Activated CD4-positive, alpha-beta T cell treated with anti-CD3 and anti-CD28 coated beads, Interleukin-2, Interleukin-6, amounts not matched to agents 100 ng/mL and 50 ng/mL, durations not matched to agents 16 hours and 8 hours (primary cell): ENCODE data around the gene RAB38.

Experiments
- DNase-seq: peaks from one replicate; pipeline ENCODE4 v3.0.0-alpha.2; 2020

The RAB38 gene

GRCh38 chr11:88174709-88175568 is at the start of gene RAB38:
Gene RAB38 (minus strand): TSS chr11:88175443. CDS start chr11:88175384, 59 bp downstream.
- DNase-seq, result peak; percentile 72

- no peak for DNase-seq
Observed at GRCh38 chr11:88213406-88213805, 38.2 kb upstream of the RAB38 start.

DNA sequence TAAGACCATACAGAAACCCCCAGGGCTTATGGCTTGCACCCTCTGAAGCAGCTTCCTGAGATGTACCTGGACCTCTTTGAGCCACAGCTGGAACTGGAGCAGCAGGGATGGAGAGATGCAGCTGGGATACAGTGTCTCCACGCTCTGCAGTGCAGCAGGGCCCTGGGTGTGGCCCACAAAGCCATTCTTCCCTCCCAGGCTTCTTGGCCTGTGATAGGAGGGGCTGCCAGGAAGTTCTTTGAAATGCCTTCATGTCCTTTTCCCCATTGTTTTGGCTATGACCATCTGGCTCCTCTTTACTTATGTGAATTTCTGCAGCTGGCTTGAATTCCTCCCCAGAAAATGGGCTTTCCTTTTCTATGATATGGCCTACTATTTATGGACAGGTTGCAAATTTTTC is 37.1 kb upstream of the RAB38 start:
- DNase-seq, result no peak

DNA sequence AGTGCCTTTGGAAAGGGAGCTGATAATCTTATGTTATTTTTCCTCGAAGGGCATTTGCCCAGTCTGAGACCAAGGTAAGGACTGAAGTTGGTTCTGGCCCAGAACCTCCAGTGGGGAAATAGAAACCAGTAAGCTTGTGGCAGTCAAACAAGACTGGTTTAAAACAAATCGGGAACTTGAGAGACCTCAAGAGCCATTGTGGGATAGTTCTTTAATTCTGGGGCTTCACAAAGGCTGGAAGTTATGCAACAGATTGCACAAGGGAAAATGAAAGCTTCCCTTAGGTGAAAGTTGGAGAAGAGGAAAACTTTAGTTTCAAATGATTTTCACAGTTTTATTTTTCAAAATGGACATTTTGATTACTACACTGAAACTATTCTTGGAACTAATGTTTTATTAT is 33.5 kb upstream of the RAB38 start:
- no peak for DNase-seq

DNA sequence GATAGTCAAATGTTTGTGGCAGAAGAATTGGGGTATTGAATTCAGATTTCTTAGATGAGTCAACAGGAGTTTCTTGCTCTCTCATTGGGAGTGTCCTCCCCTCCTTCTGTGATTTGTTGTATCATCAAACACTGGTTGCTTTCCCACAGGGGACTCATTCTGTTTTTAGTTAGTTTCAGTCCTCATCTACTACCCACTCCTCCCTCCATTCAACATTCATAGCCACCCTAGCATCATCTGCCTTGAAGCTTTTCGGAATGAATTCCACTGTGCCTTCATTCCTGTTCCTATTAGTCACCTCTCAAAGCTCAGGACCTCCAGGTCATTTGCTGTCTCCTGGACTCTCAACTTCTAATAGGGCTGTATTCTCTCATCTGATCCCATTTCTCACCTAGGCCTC is 31.5 kb upstream of the RAB38 start:
- DNase-seq, result peak; percentile 45

DNA sequence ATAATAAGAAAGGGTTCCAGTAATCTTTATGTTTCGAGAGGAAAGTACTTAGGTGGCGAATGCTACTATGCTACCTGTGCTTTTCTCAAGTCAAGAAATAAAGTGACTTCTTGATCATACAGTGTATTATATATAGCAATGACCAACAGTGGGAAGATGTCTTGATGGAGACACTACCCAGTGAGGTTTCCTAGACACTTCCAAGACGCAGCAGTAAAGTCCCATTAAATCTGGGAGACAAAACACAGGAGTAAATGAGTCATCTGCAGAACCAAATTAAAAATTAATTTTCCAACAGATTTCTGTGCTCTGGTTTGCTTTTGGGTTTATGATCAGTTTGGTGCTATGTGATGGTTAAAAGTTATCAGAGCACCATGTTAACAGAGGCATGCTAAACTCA is 29.1 kb upstream of the RAB38 start:
- DNase-seq, result no peak

DNA sequence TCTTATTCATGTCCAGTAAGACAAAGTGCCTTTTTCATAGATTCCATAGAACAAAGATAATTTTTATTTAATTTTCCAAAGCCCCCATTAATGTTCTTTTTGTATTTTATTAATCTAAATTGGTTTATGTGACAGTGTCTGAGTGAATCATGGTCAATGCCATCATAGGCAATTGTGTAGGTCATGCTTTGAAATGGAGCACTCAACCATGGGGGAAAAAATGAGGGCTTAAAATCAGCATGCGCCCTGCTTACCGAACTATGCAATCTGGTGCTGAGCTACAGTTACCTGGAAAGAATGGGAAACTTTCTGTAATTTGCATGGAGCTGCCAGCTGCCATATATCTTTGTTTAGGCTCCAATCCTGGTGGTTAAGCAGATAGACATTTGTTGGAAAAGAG is 28.4 kb upstream of the RAB38 start:
- no peak for DNase-seq

GRCh38 chr11:88202498-88202897 is 27.3 kb upstream of the RAB38 start:
- DNase-seq, result no peak

GRCh38 chr11:88196393-88196792 is 21.1 kb upstream of the RAB38 start:
- DNase-seq, result no peak

DNA sequence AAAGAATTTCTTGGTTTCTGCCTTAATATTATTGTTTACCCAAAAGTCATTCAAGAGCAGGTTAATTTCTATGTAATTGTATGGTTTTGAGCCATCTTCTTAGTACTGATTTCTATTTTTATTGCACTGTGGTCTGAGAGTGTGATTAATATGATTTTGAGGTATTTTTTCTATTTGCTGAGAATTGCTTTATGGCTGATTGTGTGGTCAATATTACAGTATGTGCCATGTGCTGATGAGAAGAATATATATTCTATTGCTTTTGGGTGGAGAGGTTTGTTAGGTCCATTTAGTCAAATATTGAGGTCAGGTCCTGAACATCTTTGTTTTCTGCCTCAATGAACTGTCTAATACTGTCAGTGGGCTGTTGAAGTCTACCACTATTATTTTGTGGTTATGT is 20.7 kb upstream of the RAB38 start:
- no peak for DNase-seq

GRCh38 chr11:88194990-88195389 is 19.7 kb upstream of the RAB38 start:
- DNase-seq, result peak; percentile 26

DNA sequence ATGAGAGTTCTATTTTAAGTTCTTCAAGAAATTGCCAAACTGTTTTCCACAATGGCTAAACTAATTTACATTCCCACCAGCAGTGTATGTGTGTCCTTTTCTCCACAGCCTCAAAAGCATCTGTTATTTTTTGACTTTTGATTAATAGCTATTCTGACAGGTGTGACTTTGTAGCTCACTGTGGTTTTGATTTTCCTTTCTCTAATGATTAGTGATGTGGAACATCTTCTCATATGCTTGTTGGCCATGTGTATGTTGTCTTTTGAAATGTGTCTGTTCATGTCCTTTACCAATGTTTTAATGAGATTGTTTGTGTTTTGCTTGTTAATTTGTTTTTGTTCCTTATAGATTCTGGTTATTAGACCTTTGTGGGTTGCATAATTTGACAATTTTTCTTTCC is 18.0 kb upstream of the RAB38 start:
- DNase-seq, result no peak

GRCh38 chr11:88188932-88189253 is 13.7 kb upstream of the RAB38 start:
- no peak for DNase-seq

- no peak for DNase-seq
Observed at GRCh38 chr11:88188251-88188931, 13.1 kb upstream of the RAB38 start.

GRCh38 chr11:88183233-88183632 is 8.0 kb upstream of the RAB38 start:
- no peak for DNase-seq

- no peak for DNase-seq
Observed at GRCh38 chr11:88181776-88182175, 6.5 kb upstream of the RAB38 start.

DNA sequence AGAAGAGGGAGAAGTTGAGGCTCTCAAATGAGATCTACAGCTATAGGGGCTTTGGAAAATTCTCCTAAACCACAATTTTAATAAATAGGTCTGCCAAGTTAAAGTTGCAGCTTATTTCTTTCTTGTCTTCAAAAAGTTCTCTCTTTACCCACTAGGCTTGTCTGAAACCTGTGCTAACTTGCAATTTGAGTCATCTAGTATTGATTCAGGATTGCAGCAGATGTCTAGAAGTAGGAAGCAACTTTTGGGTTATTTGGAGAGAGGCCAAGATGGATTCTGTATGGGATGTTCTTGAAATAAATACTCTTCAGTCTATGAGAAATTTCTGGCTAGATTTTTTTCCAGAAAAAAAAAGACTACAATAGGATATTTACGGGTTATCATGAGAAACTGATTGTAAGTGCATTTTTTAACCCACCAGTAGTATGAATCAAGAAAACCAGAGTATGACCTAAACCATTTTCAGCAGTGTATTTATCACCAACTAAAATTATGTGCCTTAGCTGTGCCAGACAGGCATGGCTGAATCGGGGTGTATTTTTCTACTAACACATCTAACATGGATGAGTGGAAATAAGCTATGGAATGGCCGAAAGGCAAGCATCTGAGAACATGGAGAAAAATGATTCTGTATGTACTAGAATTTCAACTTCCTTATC is 4.9 kb upstream of the RAB38 start:
- peak; percentile 77 for DNase-seq

DNA sequence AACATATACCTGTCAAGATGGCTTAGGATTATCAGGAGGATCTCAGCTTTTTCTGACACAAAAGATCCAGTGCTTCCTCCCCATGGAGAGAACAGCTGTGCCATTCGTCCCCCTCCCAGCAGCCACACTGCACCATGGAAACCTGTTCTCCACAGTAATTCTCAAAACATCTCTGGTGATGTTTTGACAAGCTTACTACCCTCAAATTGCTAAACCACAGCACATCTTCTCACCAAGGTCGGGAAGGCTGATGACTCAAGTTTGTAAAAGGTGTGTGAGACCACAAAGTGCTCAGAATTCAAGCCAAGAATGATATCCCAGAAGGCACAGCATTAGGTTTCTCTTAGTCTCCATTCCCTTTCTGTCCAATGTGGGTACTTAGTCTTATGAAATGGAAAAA is 3.9 kb upstream of the RAB38 start:
- DNase-seq, result peak; percentile 89

GRCh38 chr11:88178191-88178590 is 2.9 kb upstream of the RAB38 start:
- peak; percentile 38 for DNase-seq

DNA sequence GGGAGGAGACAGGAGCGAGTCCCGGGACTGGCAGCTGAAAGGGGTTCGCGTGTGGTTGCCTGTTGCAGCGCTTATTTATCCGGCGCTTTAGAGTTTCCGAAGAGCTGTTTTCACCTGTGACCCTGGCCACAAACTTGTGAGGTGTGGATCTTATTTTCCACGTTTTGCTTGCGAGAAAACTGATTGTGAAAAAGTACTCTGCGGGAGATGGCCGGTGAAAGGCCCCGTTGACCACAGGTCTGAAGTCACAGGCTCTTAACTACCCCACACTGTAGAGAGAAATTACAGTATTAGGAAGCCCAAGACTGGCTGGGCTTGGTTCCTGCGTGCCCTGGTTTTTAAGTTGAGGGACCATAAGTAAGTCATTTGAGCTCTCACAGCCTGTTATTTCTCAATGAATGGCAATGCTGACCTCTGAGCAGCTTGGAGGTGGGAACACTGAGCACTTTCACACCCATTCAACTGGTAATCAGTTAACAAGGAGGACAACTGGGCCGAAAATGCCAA is 379 bp upstream of the RAB38 start:
- DNase-seq, result no peak

DNA sequence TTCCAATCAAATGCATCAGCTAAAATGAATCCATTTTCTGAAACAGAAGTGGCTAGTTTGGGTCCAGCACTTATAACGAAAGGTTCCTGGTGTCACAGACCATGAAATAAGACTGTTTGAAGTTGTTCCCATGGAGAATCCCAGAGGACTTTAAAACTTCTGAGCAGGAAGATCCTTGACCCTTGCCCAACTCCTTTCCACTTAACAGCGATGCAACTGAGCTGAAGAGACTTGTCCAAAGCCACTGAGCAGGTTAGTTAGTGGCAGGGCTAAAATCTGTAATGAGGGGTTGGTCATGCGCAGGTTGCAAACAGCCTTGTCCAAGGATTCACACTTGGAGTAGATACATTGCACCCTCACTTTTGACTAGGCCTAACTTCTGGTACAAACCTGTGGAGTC is 1.3 kb downstream of the RAB38 start:
- DNase-seq, result no peak

DNA sequence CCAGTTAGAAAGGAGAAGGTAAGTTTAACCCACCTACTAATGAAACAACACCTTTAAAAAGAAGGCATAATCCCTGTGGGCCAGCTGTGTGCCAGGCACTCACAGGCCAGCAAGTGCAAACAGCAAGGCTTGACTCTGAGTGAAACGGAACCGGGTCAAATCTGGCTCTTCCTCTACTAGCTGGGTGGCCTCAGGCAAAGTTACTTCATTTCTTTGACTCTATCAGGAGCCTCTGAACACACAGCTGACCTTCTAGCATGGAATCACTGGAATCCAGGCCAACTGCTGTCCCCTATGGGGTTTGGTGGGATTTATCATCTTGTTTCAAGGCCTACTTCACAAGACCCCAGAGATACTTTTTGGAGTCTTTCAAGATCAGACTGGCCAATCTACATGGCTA is 3.3 kb downstream of the RAB38 start:
- no peak for DNase-seq

- DNase-seq, result no peak
Observed at GRCh38 chr11:88170673-88171072, 4.6 kb downstream of the RAB38 start.

DNA sequence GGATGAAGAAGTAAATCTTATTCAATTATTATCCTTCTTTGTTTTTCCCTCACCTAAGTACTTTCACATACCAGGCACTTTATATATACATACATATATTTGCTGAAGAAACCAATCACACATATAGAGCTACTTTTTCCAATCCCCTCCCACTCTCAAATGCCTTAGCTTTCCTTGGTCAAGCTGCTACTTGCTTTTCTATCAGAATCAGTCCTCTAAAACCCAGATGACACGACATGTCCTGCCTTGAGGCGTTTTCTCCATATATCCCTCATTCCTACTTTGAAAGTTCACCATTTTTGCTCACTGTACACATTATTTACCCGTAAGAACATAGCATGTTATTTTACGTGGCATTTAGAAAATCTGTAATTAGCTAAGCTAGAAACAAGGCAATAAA is 5.4 kb downstream of the RAB38 start:
- no peak for DNase-seq
